ENCODE measurements around the gene PROCA1. TPM values are rescaled to one million over a fixed set of nuclear protein-coding genes. Genes with fewer than 3 reads are reported as not detected.

The PROCA1 gene
- total and polyA plus RNA-seq, 2 of the 13 experiments (the other 11 are each of a cell fraction or from before 2014, with no cell fraction given), result 0.73 to 1.5 TPM

- TF ChIP-seq ZBTB43 (CRISPR knock-in tag; conservative IDR thresholded peaks at IDR 0.05), result peak; percentile 68; the same call in 1 of the 2 replicates
- TF ChIP-seq ZNF337 (CRISPR knock-in tag; IDR thresholded peaks at IDR 0.05; ENCODE audit: borderline replicate concordance, low read depth), result no peak
- 0 out of 2 replicates have a peak, but pooled peaks have one; percentile 64 for TF ChIP-seq ZNF430 (CRISPR knock-in tag; IDR thresholded peaks at IDR 0.05)
- TF ChIP-seq ZFYVE20 (CRISPR knock-in tag; IDR thresholded peaks at IDR 0.05; ENCODE audit: borderline replicate concordance, low read depth), result no peak
- no peak for TF ChIP-seq HNRNPH1 (optimal IDR thresholded peaks at IDR 0.05; ENCODE audit: low read depth, low read length)
- TF ChIP-seq ZNF607 (CRISPR knock-in tag; IDR thresholded peaks at IDR 0.05; ENCODE audit: borderline replicate concordance), result 0 out of 2 replicates have a peak, but pooled peaks have one; percentile 57
- TF ChIP-seq RBM39 (IDR thresholded peaks at IDR 0.05; ENCODE audit: low read depth, low read length, poor library complexity, severe bottlenecking), result no peak
- no peak for TF ChIP-seq ZBTB10 (CRISPR knock-in tag; IDR thresholded peaks at IDR 0.05; ENCODE audit: borderline replicate concordance)
- no peak for TF ChIP-seq ZNF383 (CRISPR knock-in tag; IDR thresholded peaks at IDR 0.05; ENCODE audit: borderline replicate concordance)
- peak; percentile 89 for TF ChIP-seq PPARG (CRISPR knock-in tag; conservative IDR thresholded peaks at IDR 0.05)
- peak; percentile 78; the same call in 1 of the 2 replicates for TF ChIP-seq ZSCAN5A (CRISPR knock-in tag; IDR thresholded peaks at IDR 0.05; ENCODE audit: borderline replicate concordance)
- TF ChIP-seq HNF1A (IDR thresholded peaks at IDR 0.05; ENCODE audit: low read depth), result no peak; the same call in 1 of the 2 replicates
- peak; percentile 82; the same call in 1 of the 2 replicates for TF ChIP-seq HNF1A (CRISPR knock-in tag; IDR thresholded peaks at IDR 0.05; ENCODE audit: borderline replicate concordance)
- TF ChIP-seq ZNF644 (CRISPR knock-in tag; IDR thresholded peaks at IDR 0.05; ENCODE audit: low read depth), result peak; percentile 37
- peak; percentile 46 for TF ChIP-seq CTCF (CRISPR knock-in tag; IDR thresholded peaks at IDR 0.05)
Measured at GRCh38 chr17:28698253-28698941, 13.3 kb downstream of the PROCA1 start (continued).

Data from HepG2 (cell line).